ENCODE data around the gene REN. TPM values are rescaled to one million over a fixed set of nuclear protein-coding genes. Genes with fewer than 3 reads are reported as not detected.

The REN gene
- total RNA-seq, 1 experiment from 2014 or later: 0.81 TPM

- H3K36me3 ChIP-seq (ENCODE audit: low read depth): peaks cover 15% of the 10 kb centered on the region
- H3K4me2 ChIP-seq: peak overlapping the region; percentile 39
- CTCF ChIA-PET: interaction anchor here (0.6 to 2.7 kb wide), 5 partner anchors 25 to 319 kb away, joined by 3 to 30 read pairs (median 7); no protein-coding TSS in a partner anchor
- DNase-seq: peak in 1 of 2 experiments; percentile 61
- intact Hi-C loops (cut with micrococcal nuclease; ENCODE audit: unreplicated experiment): loop anchor here (10.0 kb wide), 1 partner anchor 144 kb away; no protein-coding TSS in a partner anchor
- H3K9me3 ChIP-seq (ENCODE audit: insufficient read depth, low read depth): no peaks in the 10 kb centered on the region
- H3K4me1 ChIP-seq (replicated peaks; ENCODE audit: insufficient read depth): peaks cover 66% of the 10 kb centered on the region
- no peak overlapping the region for H2AFZ ChIP-seq
- peaks cover 70% of the 10 kb centered on the region for H3F3A ChIP-seq (ENCODE audit: insufficient read depth, low read depth)
- no peaks in the 10 kb centered on the region for H3K9me2 ChIP-seq (ENCODE audit: insufficient read depth)
- no peaks in the 10 kb centered on the region for H3K27me3 ChIP-seq (ENCODE audit: insufficient read depth, low read depth)
- peaks cover 10% of the 10 kb centered on the region for H3K79me2 ChIP-seq (ENCODE audit: low read depth)
- no peaks in the 10 kb centered on the region for H4K20me1 ChIP-seq (ENCODE audit: insufficient read depth)
- BruUV-seq (replicated peaks): no TSS peak
- H3K27ac ChIP-seq: peak overlapping the region; percentile 80
- H3K4me3 ChIP-seq: no peak overlapping the region
- POLR2A ChIA-PET (ENCODE audit: unreplicated experiment): interaction anchor here (0.6 to 0.7 kb wide), 2 partner anchors 53 to 269 kb away, joined by 6 to 22 read pairs; no protein-coding TSS in a partner anchor
- TF ChIP-seq CTCF (conservative IDR thresholded peaks at IDR 0.05): peak; percentile 80
- no peak for TF ChIP-seq EZH2 (IDR thresholded peaks at IDR 0.05; ENCODE audit: low read depth)
Observed at GRCh38 chr1:204128964-204129896, 36.9 kb downstream of the REN start.

GRCh38 chr1:204128464-204128963 lies 37.6 kb downstream of the REN start:
- intact Hi-C loops (cut with micrococcal nuclease; ENCODE audit: unreplicated experiment): loop anchor here (10.0 kb wide), 1 partner anchor 144 kb away; no protein-coding TSS in a partner anchor
- POLR2A ChIA-PET (ENCODE audit: unreplicated experiment): interaction anchor here (0.6 kb wide), 1 partner anchor 268 kb away, joined by 6 read pairs; no protein-coding TSS in a partner anchor
- H3K4me3 ChIP-seq: no peak overlapping the region
- no peaks in the 10 kb centered on the region for H4K20me1 ChIP-seq (ENCODE audit: insufficient read depth)
- peaks cover 13% of the 10 kb centered on the region for H3K36me3 ChIP-seq (ENCODE audit: low read depth)
- H3K4me1 ChIP-seq (replicated peaks; ENCODE audit: insufficient read depth): peaks cover 66% of the 10 kb centered on the region
- H3K79me2 ChIP-seq (ENCODE audit: low read depth): peaks cover 10% of the 10 kb centered on the region
- no peak for DNase-seq
- H3K9me2 ChIP-seq (ENCODE audit: insufficient read depth): no peaks in the 10 kb centered on the region
- H3F3A ChIP-seq (ENCODE audit: insufficient read depth, low read depth): peaks cover 74% of the 10 kb centered on the region
- no peaks in the 10 kb centered on the region for H3K27me3 ChIP-seq (ENCODE audit: insufficient read depth, low read depth)
- no peaks in the 10 kb centered on the region for H3K9me3 ChIP-seq (ENCODE audit: insufficient read depth, low read depth)
- CTCF ChIA-PET: interaction anchor here (1.3 to 2.7 kb wide), 3 partner anchors 24 to 258 kb away, joined by 3 to 30 read pairs (median 10); no protein-coding TSS in a partner anchor
- H2AFZ ChIP-seq: no peak overlapping the region
- TF ChIP-seq EZH2 (IDR thresholded peaks at IDR 0.05; ENCODE audit: low read depth) (no peak), CTCF (conservative IDR thresholded peaks at IDR 0.05) (no peak)
- no peak overlapping the region; the same call in 1 of the 2 replicates for H3K4me2 ChIP-seq
- peak overlapping the region; percentile 80; the same call in 1 of the 2 replicates for H3K27ac ChIP-seq
- no TSS peak for BruUV-seq (replicated peaks)

GRCh38 chr1:204127597-204128242 lies 38.4 kb downstream of the REN start:
- Histone ChIP-seq H3K36me3 (ENCODE audit: low read depth) (peaks cover 16% of the 10 kb centered on the region), H3K79me2 (ENCODE audit: low read depth) (peaks cover 7% of the 10 kb centered on the region), H3K4me1 (replicated peaks; ENCODE audit: insufficient read depth) (peaks cover 60% of the 10 kb centered on the region), H3K9me2 (ENCODE audit: insufficient read depth) (no peaks in the 10 kb centered on the region), H4K20me1 (ENCODE audit: insufficient read depth) (no peaks in the 10 kb centered on the region), H2AFZ (no peak overlapping the region), H3F3A (ENCODE audit: insufficient read depth, low read depth) (peaks cover 76% of the 10 kb centered on the region), H3K4me3 (no peak overlapping the region), H3K4me2 (peak overlapping the region; percentile 15; the same call in 1 of the 2 replicates), H3K9me3 (ENCODE audit: insufficient read depth, low read depth) (no peaks in the 10 kb centered on the region), H3K27me3 (ENCODE audit: insufficient read depth, low read depth) (no peaks in the 10 kb centered on the region), H3K27ac (peak overlapping the region; percentile 51; the same call in 1 of the 2 replicates)
- no TSS peak for BruUV-seq (replicated peaks)
- DNase-seq: peak; percentile 58 to 76
- POLR2A ChIA-PET (ENCODE audit: unreplicated experiment): interaction anchor here (0.5 kb wide), 1 partner anchor 345 kb away, joined by 4 read pairs; no protein-coding TSS in a partner anchor
- intact Hi-C loops (cut with micrococcal nuclease; ENCODE audit: unreplicated experiment): loop anchor here (1.0 to 10.0 kb wide), 5 partner anchors 23 to 266 kb away; partner anchors contain the start of gene SNRPE
- TF ChIP-seq EZH2 (IDR thresholded peaks at IDR 0.05; ENCODE audit: low read depth) (no peak), CTCF (conservative IDR thresholded peaks at IDR 0.05) (peak; percentile 98)
- CTCF ChIA-PET: interaction anchor here (2.7 kb wide), 1 partner anchor 257 kb away, joined by 30 read pairs; no protein-coding TSS in a partner anchor

Data from PC-9 (cell line).